Hematopoietic multipotent progenitor cell treated with erythropoietin and hydrocortisone succinate and interleukin-3 and kit ligand, for 17 days (in vitro differentiated cells): ENCODE data around the gene BLOC1S5.
"Not testable (repeated sequence)": the region's sequence is repeated elsewhere in the genome, so short reads cannot be mapped to it uniquely, and the experiment has no call there.

ENCODE experiments used
- DNase-seq: peaks from one replicate; pipeline ENCODE4 v3.0.0-alpha.2; 2015; ENCODE audit warnings: low spot score

Gene BLOC1S5

GRCh38 chr6:8080362-8081151 lies 16.4 kb upstream of the BLOC1S5 start:
- DNase-seq: no peak

DNA sequence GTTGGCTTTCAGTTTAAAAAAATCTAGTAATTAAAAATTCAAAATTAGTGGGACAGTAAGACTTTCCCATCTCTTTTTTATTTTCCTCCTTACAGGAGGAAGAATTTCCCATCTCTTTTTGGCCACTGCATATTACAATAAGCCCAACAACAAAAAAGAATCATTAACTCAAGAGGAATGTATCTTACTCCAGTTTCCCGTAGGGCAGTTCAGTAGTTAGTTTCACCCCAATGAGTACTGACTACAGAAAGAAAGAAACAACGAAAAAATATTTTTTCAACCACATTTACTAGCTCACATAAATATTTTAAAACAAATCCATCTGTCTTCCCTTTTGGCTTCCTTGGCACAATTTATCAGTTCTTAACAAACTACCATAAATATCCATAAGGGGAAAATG lies 14.9 kb upstream of the BLOC1S5 start:
- no peak for DNase-seq

GRCh38 chr6:8077991-8078390 lies 13.8 kb upstream of the BLOC1S5 start:
- no peak for DNase-seq

DNA sequence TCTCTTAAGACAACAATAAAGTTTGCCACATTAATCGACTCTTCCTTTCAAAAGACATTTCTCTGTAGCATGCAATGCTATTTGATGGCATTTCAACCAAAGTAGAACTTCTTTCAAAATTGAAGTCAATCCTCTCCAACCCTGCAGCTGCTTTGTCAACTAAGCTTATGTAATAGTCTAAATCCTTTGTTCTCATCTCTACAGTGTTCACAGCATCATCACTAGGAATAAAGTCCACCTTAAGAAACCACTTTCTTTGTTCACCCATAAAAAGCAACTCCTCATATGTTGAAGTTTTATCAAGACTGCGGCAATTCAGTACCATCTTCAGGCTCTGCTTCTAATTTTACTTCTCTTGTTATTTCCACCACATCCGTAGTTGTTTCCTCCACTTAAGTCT lies 11.5 kb upstream of the BLOC1S5 start:
- DNase-seq: no peak

DNA sequence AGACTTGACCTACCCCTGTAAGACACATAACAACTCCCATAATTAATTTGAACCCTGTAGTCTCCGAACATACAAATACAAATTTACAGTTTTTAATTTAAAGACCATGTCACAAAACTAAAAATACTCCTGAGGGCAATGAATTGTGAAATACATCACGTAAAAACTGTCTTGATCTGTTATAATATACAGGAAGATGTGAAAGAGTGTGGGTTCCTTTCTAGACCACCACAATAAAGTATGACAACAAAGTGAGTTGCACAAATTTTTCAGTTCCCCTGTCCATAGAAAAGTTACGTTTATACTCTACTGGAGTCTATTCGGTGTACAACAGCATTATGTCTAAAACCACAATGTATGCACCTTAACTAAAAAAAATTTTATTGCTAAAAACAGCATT lies 11.0 kb upstream of the BLOC1S5 start:
- DNase-seq: no peak

GRCh38 chr6:8074213-8074612 lies 10.0 kb upstream of the BLOC1S5 start:
- DNase-seq: no peak

DNA sequence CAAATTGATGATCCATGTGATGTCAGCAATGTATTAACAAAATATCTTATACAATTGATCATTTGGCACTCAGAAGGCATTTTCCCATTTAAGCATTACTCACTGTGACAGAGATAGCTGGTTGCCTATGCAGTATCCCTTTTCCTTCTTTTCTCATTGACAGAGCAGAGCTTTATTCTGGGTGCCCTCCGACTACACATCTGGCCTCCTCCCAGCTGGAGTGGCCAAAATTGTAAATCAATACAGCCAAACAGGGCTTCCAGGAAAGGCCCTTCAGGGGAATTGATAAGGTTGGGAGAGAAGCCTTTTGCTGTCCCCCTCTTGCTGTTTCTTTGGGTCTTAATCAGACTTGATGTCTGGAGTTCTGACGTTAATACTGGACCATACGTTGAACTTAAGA lies 9.6 kb upstream of the BLOC1S5 start:
- DNase-seq: no peak

DNA sequence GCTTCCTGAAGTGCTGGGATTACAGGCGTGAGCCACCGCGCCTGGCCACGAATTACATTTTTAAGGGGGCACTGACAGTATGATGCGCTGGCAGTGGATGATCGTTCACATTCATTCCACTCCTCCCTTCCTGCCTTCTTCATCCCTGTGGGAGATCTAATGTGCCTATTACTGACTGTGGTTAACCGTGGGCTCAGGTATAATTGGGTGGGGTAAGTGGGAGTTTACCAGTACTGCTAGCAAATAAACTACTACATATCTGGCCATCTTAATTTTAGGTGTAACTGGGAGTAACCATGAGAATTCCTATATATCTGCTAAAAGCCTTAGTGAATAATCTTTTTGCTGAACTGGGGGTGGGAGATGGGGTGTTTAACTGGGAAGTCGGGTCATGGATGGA lies 6.5 kb upstream of the BLOC1S5 start:
- no peak for DNase-seq

GRCh38 chr6:8069631-8070284 lies 5.6 kb upstream of the BLOC1S5 start:
- DNase-seq: no peak

DNA sequence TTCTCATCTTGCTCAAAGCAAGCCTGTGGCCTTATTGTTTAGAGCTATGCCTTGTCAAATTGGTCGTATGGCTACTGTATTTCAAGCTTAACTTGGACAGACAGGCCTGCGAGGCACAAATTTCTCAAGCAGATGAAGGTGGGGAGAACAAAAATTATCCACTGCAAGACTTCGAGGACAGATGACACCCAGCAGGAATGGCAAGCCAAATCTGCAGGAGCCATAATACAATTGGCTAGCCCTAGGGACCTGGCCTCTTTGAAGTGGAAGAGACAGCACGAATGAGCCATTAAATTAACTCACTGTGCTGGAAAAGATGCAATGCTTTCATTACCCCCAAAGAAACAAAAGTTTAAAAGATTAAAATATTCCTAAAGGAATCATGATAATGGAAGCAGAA lies 5.0 kb upstream of the BLOC1S5 start:
- no peak for DNase-seq

DNA sequence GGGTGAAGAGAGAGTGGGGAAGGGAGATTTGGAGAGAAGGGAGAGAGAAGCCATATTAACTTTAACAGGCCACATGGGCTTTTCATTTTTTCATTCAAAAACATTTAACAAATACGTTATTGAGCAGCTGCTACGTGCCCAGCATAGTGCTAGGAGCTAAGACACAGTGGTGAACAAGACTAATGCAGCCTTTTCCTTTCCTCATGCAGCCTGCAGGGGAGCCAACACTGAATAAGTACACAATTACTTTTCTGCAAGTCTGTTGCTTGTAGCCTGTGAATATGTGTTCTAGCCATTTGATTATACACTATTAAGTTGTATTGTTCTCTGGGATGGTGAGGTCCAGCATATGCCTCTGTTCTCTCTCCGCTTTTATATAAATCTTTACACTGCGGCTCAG lies 1.9 kb upstream of the BLOC1S5 start:
- no peak for DNase-seq

DNA sequence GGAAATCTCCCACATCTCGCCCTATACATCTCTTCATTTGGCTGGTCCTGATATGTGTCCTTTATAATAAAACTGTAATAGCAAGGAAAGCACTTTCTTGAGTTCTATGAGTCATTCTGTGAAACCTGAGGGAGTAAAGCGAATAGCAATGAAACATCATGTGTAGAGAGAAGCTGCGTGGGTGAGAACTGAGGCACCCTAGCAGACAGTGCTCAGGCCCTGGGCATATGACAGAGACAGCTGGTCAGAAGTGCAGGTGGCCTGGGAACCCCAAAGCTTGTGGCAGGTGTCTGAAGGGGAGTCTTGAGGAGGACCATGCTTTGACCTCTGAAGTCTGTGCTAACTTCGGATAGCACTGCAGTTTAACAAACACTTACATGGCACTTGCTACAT lies 1.3 kb upstream of the BLOC1S5 start:
- DNase-seq: no peak

DNA sequence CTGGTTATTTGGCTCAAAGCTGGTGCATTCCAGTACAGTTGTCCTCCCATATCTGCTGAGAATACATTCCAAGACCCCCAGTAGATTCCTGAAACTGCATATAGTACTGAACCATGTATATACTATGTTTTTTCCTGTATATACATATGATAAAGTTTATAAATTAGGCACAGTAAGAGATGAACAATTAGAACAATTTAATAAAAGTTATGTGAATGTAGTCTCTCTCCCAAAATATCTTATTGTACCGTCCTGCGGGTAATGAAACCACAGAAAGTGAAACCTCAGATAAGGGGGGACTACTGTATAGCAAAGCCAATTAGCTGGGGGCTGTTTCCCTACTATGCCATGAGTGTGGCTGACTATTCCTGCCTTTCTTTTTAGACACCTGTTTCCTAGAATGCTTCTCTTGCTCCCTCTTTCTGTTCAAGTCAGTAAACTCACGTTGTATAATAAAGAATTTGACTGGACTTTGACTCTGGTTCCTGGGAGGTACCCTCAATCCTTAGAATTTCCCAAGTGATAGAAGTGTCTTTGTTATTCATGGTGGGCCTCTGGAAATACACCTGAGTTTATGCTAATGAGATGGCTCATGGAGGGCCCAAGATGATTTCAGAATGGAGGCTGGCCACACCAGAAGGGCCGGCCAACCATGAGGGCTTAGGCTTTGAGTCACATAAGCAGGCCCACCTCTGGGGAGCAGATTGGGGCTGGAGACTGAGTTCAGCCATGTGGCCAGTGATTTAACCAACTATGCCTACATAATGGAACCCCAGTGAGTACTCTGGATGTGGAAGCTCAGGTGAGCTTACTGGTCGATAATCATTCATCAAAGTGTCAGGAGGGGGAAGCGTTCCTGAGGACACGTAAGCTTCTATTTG lies 689 bp upstream of the BLOC1S5 start:
- DNase-seq: no peak

GRCh38 chr6:8061736-8062135 lies 2.5 kb downstream of the BLOC1S5 start:
- no peak for DNase-seq

- no peak for DNase-seq
These were observed 3.8 kb downstream of the BLOC1S5 start for GRCh38 chr6:8060346-8060745.

- peak; percentile 27 for DNase-seq
These were observed 5.1 kb downstream of the BLOC1S5 start for GRCh38 chr6:8059129-8059528.

DNA sequence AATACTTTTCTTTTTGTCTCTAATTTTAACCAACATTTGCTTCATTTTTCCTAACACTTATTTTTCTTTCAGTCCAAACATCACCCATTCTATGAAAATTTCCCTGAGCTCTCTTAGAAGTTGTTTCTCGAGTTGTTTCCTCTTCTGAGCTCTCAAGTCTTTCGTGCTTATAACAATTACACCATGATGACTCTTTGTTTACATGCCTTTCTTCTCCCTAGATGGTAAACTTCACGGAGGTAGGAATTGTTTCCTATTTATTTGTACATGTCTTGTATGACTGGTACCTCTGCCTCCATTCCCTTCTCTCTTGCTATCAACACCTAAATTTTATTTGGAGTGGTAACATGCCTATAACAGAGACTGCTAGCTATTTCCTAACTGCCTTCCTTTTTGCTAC lies 6.4 kb downstream of the BLOC1S5 start:
- no peak for DNase-seq

DNA sequence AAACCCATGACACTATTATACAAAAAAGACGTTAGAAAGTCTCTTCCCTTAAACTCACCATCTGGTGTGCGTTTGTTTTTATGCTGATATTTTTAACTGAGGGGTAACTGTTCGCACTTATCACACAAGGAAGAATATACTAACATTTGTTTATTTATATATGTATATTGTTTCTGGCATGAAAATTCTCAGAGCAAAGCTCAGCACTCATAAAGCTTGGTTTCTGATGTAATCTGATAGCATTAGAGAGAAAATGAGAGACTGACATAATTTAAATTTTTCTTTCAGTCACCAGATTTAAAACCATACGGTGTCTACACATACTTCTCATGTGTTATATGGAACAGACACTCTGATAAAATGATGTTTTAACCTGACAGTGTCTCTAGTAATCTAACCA lies 6.9 kb downstream of the BLOC1S5 start:
- no peak for DNase-seq

DNA sequence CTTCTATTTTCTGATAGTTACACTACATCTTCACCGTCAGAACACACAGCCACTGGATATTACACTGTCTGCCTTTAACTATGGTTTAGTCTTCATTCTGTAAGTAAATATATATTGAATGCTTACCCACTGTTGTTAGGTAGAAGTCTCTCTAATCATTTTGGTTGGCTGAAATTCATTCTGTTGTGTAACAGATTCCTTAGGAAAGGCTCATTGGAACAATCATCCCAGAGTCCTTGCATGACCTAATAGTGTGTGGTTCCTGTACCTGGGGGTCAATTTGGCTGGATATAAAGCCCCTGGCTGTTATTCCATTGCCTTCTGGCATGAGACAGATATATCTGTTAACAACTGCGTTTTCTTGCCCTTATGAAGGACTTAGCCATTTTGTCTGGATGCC lies 9.9 kb downstream of the BLOC1S5 start:
- no peak for DNase-seq

DNA sequence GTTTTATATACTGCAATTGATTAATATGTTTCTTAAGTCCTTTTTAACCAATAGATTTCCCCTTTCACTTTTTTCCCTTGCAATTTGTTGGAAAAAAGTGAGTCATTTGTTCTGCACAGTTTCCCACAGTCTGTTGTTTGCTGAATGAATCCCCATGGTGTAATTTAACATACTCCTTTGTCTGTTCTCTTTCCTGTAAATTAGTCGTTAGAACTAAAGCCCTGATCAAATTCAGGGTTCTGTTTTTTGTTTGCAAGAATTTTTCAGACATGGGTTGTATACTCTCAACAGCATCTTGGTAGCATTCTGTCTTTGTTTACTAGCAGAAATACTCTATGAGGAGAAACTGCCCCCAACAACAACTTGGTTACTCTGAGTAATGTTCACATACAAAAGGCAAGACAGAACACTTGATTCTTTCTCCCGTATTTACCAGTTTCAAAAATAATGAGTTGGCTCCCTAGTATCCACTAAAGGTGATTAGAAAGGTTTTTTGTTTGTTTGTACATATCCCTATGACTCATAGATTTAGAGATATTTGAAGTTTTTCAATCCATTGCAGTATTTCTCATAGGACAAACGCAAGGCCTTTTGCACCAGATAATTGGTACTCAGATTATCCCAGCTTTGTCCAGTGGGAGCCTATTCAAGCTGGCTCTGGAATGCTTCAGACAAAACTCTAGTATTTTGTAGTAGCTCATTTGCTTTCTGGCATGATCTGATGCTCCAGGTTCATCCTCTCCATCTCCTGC lies 16.5 kb downstream of the BLOC1S5 start:
- no peak for DNase-seq

DNA sequence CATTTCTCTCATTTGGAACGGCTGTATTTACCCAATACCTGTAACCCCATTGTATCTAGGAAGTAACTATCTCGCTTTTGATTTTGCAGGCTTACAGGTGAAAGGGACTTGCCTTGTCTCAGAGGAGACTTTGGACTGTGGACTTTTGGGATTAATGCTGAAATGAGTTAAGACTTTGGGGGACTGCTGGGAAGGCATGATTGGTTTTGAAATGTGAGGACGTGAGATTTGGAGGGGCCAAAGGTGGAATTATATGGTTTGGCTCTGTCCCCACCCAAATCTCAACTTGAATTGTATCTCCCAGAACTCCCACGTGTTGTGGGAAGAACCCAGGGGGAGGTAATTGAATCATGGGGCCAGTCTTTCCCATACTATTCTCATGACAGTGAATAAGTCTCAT lies 18.4 kb downstream of the BLOC1S5 start:
- not testable (repeated sequence) for DNase-seq

- DNase-seq: no peak
These were observed 21.0 kb downstream of the BLOC1S5 start for GRCh38 chr6:8043221-8043620.
